ENCODE data around the gene RAB8B.
A peak's percentile ranks its signal among the peaks of the same experiment; 100 is the strongest.

RAB8B gene

GRCh38 chr15:63188926-63189871, at the start of gene RAB8B:
TSS of gene RAB8B (plus strand) at chr15:63189606. CDS start at chr15:63189625, 19 bp downstream.
- peak; percentile 99 to 100 for DNase-seq (ENCODE audit: low read depth in 2 of 2)

GRCh38 chr15:63140936-63141335, 48.5 kb upstream of the RAB8B start:
- DNase-seq (ENCODE audit: low read depth in 2 of 2) = no peak

- DNase-seq (ENCODE audit: low read depth in 2 of 2) = no peak
Measured at GRCh38 chr15:63145426-63145825, 44.0 kb upstream of the RAB8B start.

GRCh38 chr15:63146684-63147083, 42.7 kb upstream of the RAB8B start:
- DNase-seq (ENCODE audit: low read depth in 2 of 2) = no peak

GRCh38 chr15:63151665-63152064, 37.7 kb upstream of the RAB8B start:
- DNase-seq (ENCODE audit: low read depth in 2 of 2) = no peak

GRCh38 chr15:63155486-63155885, 33.9 kb upstream of the RAB8B start:
- DNase-seq (ENCODE audit: low read depth in 2 of 2) = no peak

- DNase-seq (ENCODE audit: low read depth in 2 of 2) = no peak
Measured at GRCh38 chr15:63156086-63156710, 33.2 kb upstream of the RAB8B start.

- DNase-seq (ENCODE audit: low read depth in 2 of 2) = peak in 1 of 2 donors; percentile 1
Measured at GRCh38 chr15:63156755-63157117, 32.7 kb upstream of the RAB8B start.

GRCh38 chr15:63157118-63157843, 32.1 kb upstream of the RAB8B start, which contains the start of gene RPS27L:
TSS of gene RPS27L (minus strand) at chr15:63157477. CDS start at chr15:63157405, 72 bp downstream.
- peak; percentile 81 to 87 for DNase-seq (ENCODE audit: low read depth in 2 of 2)

- DNase-seq (ENCODE audit: low read depth in 2 of 2) = no peak
Measured at GRCh38 chr15:63157891-63158431, 31.4 kb upstream of the RAB8B start.

GRCh38 chr15:63160638-63161037, 28.8 kb upstream of the RAB8B start:
- DNase-seq (ENCODE audit: low read depth in 2 of 2) = no peak

GRCh38 chr15:63163217-63163616, 26.2 kb upstream of the RAB8B start:
- no peak for DNase-seq (ENCODE audit: low read depth in 2 of 2)

GRCh38 chr15:63165166-63165859, 24.1 kb upstream of the RAB8B start:
- DNase-seq (ENCODE audit: low read depth in 2 of 2) = no peak

GRCh38 chr15:63166219-63166618, 23.2 kb upstream of the RAB8B start:
- DNase-seq (ENCODE audit: low read depth in 2 of 2) = no peak

- no peak for DNase-seq (ENCODE audit: low read depth in 2 of 2)
Measured at GRCh38 chr15:63169788-63170187, 19.6 kb upstream of the RAB8B start.

GRCh38 chr15:63172376-63172775, 17.0 kb upstream of the RAB8B start:
- no peak for DNase-seq (ENCODE audit: low read depth in 2 of 2)

GRCh38 chr15:63172851-63173451, 16.5 kb upstream of the RAB8B start:
- DNase-seq (ENCODE audit: low read depth in 2 of 2) = no peak

- no peak for DNase-seq (ENCODE audit: low read depth in 2 of 2)
Measured at GRCh38 chr15:63176302-63176701, 13.1 kb upstream of the RAB8B start.

- DNase-seq (ENCODE audit: low read depth in 2 of 2) = no peak
Measured at GRCh38 chr15:63178034-63178433, 11.4 kb upstream of the RAB8B start.

- no peak for DNase-seq (ENCODE audit: low read depth in 2 of 2)
Measured at GRCh38 chr15:63180746-63181145, 8.7 kb upstream of the RAB8B start.

GRCh38 chr15:63181648-63182047, 7.8 kb upstream of the RAB8B start:
- no peak for DNase-seq (ENCODE audit: low read depth in 2 of 2)

All from activated CD4-positive, alpha-beta T cell treated with anti-CD3 and anti-CD28 coated beads for 24 hours (primary cell).